NCI-H187 (cell line): ENCODE data around the gene MSTN.
"Not testable (repeated sequence)": the region's sequence is repeated elsewhere in the genome, so short reads cannot be mapped to it uniquely, and the experiment has no call there.

Experiments used
- DNase-seq, 2 experiments: peaks; one replicate each; lab custom pipeline; 2025; lab: John Stamatoyannopoulos, UW

The MSTN gene

DNA sequence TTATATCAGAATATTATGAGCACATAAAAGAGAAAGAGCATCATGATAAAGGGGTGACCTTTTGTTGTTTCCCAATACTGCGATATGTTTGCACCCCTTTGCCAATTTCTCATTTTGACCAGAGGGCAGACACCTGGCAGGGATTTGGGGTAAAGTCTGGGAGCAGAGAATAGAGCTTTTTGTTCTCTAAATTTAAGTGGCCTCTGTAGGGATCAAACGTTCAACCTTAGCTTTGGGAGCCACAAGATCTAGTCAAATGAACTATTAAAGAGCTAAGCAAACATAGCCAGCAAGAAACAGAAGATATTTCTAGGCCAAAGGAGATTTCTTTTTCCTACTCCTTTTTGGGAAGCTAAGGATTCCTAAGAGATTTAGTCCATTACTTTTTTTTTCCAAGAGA is 1.1 kb upstream of the MSTN start:
- no peak for DNase-seq

DNA sequence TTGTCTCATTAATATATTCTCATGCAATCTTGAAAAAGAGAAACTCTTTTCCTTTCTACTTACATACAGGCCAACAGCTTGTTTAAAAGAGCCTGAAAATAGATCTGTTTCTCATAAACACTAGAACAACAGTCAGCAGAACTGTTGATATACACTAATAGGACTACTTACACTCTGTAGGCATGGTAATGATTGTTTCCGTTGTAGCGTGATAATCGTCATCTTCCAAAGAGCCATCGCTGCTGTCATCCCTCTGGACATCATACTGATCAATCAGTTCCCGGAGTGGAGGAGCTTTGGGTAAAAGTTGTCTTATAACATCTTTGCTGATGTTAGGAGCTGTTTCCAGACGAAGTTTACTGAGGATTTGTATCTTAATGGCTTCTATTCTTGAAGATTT is 476 bp downstream of the MSTN start:
- DNase-seq: no peak

DNA sequence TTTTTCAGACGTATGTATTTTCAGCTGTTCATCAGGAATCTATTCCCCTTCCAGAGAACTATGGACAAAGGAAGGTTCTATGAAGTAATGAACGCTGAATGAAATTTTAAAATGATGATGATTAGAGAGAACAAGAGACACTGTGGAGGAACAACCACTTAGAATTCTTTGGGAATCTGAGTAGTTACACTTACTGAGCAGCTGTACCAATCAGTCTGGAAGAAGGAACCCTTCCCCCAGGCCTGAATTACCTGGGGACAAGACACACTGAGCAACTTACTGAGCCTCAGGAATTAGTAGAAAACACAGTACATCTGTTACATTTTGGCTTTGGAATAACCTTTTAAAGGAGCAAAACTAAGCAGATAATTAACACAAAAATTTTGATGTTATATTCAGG is 1.9 kb downstream of the MSTN start:
- DNase-seq: no peak

DNA sequence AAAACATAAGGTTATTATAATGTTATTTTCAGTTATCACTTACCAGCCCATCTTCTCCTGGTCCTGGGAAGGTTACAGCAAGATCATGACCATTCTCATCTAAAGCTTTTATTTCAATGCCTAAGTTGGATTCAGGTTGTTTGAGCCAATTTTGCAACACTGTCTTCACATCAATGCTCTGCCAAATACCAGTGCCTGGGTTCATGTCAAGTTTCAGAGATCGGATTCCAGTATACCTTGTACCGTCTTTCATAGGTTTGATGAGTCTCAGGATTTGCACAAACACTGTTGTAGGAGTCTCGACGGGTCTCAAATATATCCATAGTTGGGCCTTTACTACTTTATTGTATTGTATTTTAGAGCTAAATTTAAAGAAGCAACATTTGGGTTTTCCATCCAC is 2.5 kb downstream of the MSTN start:
- DNase-seq: no peak

DNA sequence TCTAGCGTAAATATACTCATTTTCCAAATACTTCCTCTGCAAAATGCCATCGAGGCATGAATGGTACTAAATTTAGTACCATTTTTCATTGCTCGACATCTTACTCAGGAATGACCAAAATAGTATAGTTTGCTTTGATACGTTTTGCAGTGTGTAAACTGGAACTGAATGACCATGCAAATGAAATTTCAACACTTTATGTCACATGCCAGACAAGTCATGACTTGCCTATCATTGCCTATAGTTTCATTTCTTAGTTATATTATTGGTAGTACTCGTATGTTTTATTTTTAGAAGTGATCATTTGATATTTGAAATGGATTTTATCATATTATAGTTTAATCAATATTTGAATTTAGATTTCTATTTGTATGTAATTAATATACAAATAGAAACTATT is 9.1 kb downstream of the MSTN start:
- DNase-seq: no peak

DNA sequence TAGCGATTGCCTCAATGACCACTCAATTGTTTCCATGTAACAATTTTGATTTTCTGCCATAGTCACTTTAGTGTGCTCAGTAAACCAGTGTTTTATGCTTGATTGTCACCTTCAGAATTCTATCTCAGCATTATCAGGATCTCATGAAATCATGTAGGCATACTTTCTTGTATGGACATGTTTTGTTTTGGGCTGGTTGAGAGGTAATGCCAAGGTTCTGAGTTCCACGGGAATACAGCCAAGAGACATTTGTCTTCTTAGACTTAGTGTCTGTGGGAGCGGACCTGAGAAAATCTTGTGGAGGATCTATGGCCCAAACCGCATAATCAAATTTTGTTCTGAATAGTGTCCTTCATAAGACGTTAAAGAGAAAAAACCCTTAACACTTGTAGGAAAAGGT is 10.2 kb downstream of the MSTN start:
- no peak for DNase-seq

DNA sequence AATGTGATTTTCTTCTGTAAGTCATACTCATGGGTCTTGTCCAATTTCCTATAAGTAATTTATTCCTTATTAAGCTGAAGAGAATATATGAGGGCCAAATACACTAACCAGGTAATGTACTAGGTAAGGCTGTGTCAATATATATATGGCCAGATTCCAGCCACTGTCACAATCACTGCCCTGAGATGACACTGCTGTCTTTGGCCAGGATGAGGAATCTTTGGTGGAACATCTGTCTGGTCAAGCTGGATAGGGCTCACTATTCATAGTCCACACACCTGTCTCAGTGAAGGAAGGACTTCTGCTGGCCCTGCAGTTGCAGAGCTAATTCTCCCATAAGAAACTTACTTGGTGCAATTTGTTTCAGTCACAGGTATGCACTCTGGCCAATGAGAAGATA is 11.3 kb downstream of the MSTN start:
- no peak for DNase-seq

DNA sequence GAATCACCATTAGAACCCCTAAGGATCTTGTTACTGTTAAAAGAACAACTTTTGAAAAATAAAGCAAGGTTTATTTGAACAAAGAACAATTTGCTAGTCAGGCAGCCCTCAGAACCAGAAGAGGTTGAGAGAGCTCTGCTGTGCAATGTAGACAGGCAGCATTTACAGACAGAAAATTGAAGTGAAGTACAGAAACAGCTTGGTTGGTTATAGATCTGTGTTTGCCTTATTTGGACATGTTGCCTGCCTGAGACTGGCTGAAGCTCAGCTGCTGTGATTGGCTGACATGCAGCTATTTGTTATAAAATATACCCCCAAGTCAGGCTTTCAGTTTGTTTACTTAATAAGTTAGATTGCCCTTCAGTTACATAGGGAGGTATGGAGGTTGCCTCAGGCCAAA is 12.5 kb downstream of the MSTN start:
- DNase-seq: no peak

DNA sequence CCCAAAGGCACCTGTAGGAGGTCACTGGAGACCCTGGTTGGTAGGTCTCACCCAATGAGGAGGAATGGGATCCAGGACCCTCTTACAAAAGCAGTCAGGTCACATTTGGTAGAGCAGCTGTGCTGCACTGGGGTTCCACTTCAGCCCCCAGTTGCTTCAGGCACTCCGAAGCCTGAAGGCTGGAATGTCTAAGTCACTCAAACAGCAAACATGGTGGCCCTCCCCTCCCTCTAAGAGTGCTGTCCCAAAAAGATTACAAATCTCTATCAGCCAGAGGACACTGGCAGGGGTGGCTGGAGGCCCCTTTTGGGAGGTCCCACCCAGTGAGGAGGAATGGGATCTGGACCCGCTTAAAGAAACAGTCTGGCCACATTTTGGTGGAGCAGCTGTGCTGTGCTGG is 17.7 kb downstream of the MSTN start:
- no peak for DNase-seq

DNA sequence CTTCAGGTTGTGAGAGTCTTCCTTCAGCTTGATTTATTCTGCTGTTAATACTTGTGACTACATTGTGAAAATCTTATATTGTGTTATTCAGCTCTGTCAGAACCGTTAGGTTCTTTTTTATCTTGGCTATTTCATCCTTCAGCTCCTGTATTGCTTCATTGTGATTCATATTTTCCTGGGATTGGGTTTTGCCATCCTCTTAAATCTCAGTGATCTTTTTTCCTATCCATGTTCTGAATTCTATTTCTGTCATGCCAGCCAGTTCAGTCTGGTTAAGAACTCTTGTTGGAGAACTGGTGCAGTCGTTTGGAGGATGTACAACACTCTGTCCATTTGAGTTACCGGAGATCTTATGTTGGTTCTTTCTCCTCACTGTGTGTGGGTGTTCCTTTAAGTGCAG is 19.1 kb downstream of the MSTN start:
- DNase-seq: no peak

DNA sequence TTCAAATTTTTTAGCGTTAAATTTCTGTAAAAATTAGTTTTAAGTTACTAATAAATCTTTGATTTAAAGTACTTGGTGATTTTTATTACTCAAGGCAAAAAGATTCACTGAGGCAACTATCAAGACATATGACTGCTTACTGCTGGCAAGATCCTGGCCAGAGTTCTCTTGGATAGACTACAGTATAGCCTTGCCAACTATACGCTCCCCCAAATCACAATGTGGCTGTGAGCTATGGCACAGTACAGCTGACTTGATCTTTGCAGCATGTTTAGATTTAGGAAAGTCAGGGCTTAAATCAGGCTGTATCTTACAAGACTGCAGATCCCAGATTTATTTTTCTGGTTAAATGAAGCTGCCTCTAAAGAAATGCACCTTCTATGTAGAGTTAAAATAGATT is 26.5 kb downstream of the MSTN start:
- DNase-seq: no peak

DNA sequence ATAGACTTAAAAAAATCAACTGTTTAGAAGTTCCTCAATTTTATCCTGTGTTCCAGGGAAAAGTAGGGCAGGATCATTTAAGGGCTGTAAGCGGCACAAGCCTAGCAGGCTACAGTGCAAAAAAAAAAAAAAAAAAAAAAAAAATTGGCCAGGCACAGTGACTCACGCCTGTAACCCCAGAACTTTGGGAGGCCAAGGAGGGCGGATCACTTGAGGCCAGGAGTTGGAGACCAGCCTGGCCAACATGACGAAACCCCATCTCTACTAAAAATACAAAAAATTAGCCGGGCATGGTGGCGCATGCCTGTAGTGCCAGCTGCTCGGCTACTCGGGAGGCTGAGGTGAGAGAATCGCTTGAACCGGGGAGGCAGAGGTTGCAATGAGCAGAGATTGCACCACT is 28.1 kb downstream of the MSTN start:
- not testable (repeated sequence) for DNase-seq

DNA sequence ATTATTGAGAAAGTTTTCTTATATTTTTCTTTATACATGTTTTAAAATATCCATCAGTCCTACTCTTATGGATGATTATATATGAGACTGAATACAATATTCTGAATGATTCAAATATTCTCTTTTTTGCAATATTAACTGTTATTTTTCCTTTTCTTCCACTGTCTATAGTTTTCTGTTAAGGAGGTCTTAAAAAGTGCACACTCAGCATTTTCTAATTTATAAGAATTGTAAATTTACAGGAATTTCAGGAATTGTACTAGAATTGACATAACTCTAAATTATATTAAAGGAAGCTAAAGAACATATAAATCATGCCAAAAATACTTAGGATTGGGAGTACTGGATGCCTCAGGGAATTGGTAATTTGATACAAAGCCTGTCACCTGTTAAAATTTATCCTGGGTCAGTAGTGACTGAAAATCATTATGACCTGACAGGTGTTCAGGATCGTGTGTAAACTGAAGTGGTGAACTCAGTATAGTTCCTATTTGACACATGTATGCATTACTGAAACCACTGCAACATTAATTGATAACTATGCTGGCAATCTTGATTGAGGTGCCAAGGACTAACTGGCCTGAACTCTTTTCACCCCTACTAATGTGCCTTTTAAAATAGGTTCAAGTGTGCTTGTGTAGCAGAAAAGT is 30.4 kb downstream of the MSTN start:
- no peak for DNase-seq

DNA sequence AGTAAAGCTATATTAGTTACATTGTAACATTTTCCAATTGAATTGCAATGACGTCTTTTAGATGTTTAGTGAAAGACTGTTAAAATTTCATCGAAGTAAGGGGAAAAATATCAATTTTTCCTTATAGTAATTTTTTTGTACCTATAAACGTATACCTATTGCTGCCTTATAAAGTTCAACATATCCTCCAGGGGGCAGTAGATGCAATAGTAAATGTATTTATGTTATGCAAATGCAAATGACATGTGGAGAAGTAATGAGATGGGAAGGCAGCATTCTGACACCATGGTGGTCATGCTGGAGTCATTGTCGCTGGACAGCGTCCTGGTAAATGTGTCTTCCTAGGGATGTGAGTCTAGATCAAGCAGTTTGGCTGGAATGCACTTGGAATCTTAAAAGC is 38.7 kb downstream of the MSTN start:
- DNase-seq: no peak

DNA sequence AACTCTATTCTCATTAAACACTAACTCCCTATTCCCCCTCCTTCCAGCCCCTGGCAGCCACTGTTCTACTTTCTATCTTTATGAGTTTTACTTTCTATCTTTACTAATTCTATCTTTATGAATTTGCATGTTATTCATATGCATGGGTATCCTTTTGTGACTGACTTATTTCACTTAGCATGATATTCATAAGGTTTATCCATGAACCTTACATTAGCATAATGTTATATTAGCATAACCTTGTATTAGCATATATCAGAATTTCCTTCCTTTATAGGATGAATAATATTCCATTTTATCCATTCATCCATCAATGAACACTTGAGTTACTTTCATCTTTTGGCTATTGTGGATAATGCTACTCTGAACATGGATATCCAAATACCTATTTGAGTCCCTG is 41.8 kb downstream of the MSTN start:
- no peak for DNase-seq

DNA sequence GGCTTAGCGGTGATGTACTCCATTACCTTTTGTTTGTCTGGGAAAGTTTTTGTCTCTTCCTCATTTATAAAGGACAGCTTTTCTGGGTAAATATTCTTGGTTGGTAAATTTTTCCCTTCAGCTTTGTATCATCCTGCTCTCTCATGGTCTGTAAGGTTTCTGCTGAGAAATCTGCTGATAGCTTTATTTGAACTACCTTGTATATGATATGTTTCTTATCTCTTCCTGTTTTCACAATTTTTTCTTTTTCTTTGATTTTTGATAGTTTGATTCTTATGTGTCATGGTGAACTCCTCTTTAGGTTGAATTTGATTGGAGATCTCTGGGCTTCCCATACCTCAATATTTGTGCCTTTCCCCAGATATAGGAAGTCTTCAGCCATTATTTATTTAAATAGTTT is 44.7 kb downstream of the MSTN start:
- no peak for DNase-seq

DNA sequence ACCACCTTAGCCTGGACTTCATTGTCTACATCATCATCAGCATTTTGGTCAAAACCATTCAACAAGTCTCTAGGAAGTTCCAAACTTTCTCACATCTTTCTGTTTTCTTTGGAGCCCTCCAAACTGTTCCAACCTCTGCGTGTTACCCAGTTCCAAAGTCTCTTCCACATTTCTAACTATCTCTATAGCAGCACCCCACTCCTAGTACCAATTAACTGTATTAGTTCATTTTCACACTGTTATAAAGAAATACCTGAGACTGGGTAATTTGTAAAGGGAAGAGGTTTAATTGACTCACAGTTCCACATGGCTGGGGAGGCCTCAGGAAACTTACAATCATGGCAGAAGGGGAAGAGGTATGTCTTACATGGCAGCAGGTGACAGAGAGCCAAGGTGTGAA is 46.6 kb downstream of the MSTN start:
- DNase-seq: not testable (repeated sequence)
